NCI-H2029 treated with DMSO at 0.1 percent for 48 hours (cell line): ENCODE measurements around the gene TMOD1.
A peak's percentile ranks its signal among the peaks of the same experiment; 100 is the strongest.
"Not testable (repeated sequence)": the region's sequence is repeated elsewhere in the genome, so short reads cannot be mapped to it uniquely, and the experiment has no call there.

Experiments used
- DNase-seq: peaks from one replicate; lab custom pipeline; 2025; lab: John Stamatoyannopoulos, UW

Gene TMOD1

GRCh38 chr9:97598461-97599288 is 97.2 kb downstream of the TMOD1 start:
- DNase-seq: peak; percentile 76

- DNase-seq: no peak
Measured at GRCh38 chr9:97599314-97599846, 97.9 kb downstream of the TMOD1 start.

- no peak for DNase-seq
Measured at GRCh38 chr9:97600531-97601227, 99.2 kb downstream of the TMOD1 start.

GRCh38 chr9:97601228-97601898 is 99.9 kb downstream of the TMOD1 start:
- no peak for DNase-seq

GRCh38 chr9:97602430-97602829 is 101.0 kb downstream of the TMOD1 start:
- no peak for DNase-seq

- DNase-seq: no peak
Measured at GRCh38 chr9:97604901-97605645, 103.6 kb downstream of the TMOD1 start.

- DNase-seq: peak; percentile 57
Measured at GRCh38 chr9:97615439-97616072, 114.1 kb downstream of the TMOD1 start.

GRCh38 chr9:97617939-97618416 is 116.5 kb downstream of the TMOD1 start:
- DNase-seq: no peak

GRCh38 chr9:97620063-97620462 is 118.6 kb downstream of the TMOD1 start:
- DNase-seq: not testable (repeated sequence)

- DNase-seq: not testable (repeated sequence)
Measured at GRCh38 chr9:97622483-97622882, 121.0 kb downstream of the TMOD1 start.

GRCh38 chr9:97623946-97624345 is 122.5 kb downstream of the TMOD1 start:
- no peak for DNase-seq

- no peak for DNase-seq
Measured at GRCh38 chr9:97625620-97626019, 124.2 kb downstream of the TMOD1 start.

GRCh38 chr9:97627624-97628023 is 126.2 kb downstream of the TMOD1 start:
- DNase-seq: no peak

GRCh38 chr9:97628668-97629067 is 127.2 kb downstream of the TMOD1 start:
- DNase-seq: no peak

- no peak for DNase-seq
Measured at GRCh38 chr9:97629156-97629555, 127.7 kb downstream of the TMOD1 start.

- DNase-seq: no peak
Measured at GRCh38 chr9:97630591-97630990, 129.1 kb downstream of the TMOD1 start.

- DNase-seq: peak; percentile 84
Measured at GRCh38 chr9:97632248-97632984, 130.9 kb downstream of the TMOD1 start.

GRCh38 chr9:97632985-97633858 is 131.8 kb downstream of the TMOD1 start, which contains the start of the genes NCBP1 and TSTD2:
TSS of gene NCBP1 (plus strand) at chr9:97633821. CDS start at chr9:97633882, 61 bp downstream.
TSS of gene TSTD2 (minus strand) at chr9:97633368. CDS start at chr9:97627562, 5,806 bp downstream.
- DNase-seq: peak; percentile 97

- DNase-seq: no peak
Measured at GRCh38 chr9:97633859-97634490, 132.5 kb downstream of the TMOD1 start.
